HepG2 (cell line): Measurements from ENCODE around the gene RNF126. TPM values are rescaled to one million over a fixed set of nuclear protein-coding genes. Genes with fewer than 3 reads are reported as not detected.

ENCODE experiments used
- FOXO1 ChIP-seq: sonication (generic); formaldehyde crosslinking; IDR thresholded peaks from 2 replicates; pipeline ENCODE4 v1.4.0; 2020; ENCODE audit warnings: missing genetic modification reagents
- HMGXB3 ChIP-seq: sonication (generic); formaldehyde crosslinking; IDR thresholded peaks from 2 replicates; pipeline ENCODE4 v1.4.0; 2020; ENCODE audit warnings: missing genetic modification reagents, borderline replicate concordance
- MYC ChIP-seq: sonication (generic); formaldehyde crosslinking; IDR thresholded peaks from 2 replicates; pipeline ENCODE4 v1.9.0; 2021; ENCODE audit warnings: missing genetic modification reagents, borderline replicate concordance
- PRDM10 ChIP-seq: sonication (generic); formaldehyde crosslinking; IDR thresholded peaks from 2 replicates; pipeline ENCODE4 v1.4.0; 2020; ENCODE audit warnings: low read depth, missing genetic modification reagents
- RARA ChIP-seq: IDR thresholded peaks from 2 replicates; pipeline ENCODE4 v1.6.1; 2016; ENCODE audit warnings: missing genetic modification reagents, missing compliant biosample characterization
- RNF2 ChIP-seq: fragments of 450-650 bp; conservative IDR thresholded peaks from 2 replicates; pipeline ENCODE4 v1.6.1; 2016; ENCODE audit warnings: low read depth
- SYNCRIP ChIP-seq: fragments of 200-400 bp; formaldehyde crosslinking; IDR thresholded peaks from 2 replicates; pipeline ENCODE4 v1.6.1; 2018; ENCODE audit warnings: mild to moderate bottlenecking, low read depth, low read length; ENCODE audit not compliant: insufficient read depth
- TFDP2 ChIP-seq: sonication (generic); formaldehyde crosslinking; IDR thresholded peaks from 2 replicates; pipeline ENCODE4 v1.4.0; 2020; ENCODE audit warnings: missing genetic modification reagents
- ZBTB21 ChIP-seq: sonication (generic); formaldehyde crosslinking; IDR thresholded peaks from 2 replicates; pipeline ENCODE4 v1.4.0; 2020; ENCODE audit warnings: missing genetic modification reagents
- ZFAT ChIP-seq: sonication (generic); formaldehyde crosslinking; conservative IDR thresholded peaks from 2 replicates; pipeline ENCODE4 v1.8.1; 2023; ENCODE audit warnings: missing genetic modification reagents, inconsistent platforms
- ZNF230 ChIP-seq: sonication (generic); formaldehyde crosslinking; IDR thresholded peaks from 2 replicates; pipeline ENCODE4 v1.4.0; 2020; ENCODE audit warnings: mild to moderate bottlenecking, missing genetic modification reagents
- ZNF484 ChIP-seq: sonication (generic); formaldehyde crosslinking; IDR thresholded peaks from 2 replicates; pipeline ENCODE4 v1.5.1; 2020; ENCODE audit warnings: mild to moderate bottlenecking, low read depth, missing genetic modification reagents, borderline replicate concordance
- ZSCAN30 ChIP-seq: sonication (generic); formaldehyde crosslinking; IDR thresholded peaks from 2 replicates; pipeline ENCODE4 v1.5.0; 2020; ENCODE audit warnings: mild to moderate bottlenecking, missing genetic modification reagents
- ZSCAN31 ChIP-seq: sonication (generic); formaldehyde crosslinking; IDR thresholded peaks from 2 replicates; pipeline ENCODE4 v1.5.0; 2020; ENCODE audit warnings: low read depth, mild to moderate bottlenecking, missing genetic modification reagents
- polyA plus RNA-seq, 8 experiments: library from polyadenylated mRNA; depleted of rRNA in 3 of 8; stranded (reverse) in 7 of 8; unstranded in 1 of 8; fragments of >200 nt; fragmentation: Illumina TruSeq in 4 of 8; extraction: Trizol in 4 of 8; gene quantifications; 2 replicates each; pipeline versions ENCODE4 v1.2.1 to v1.2.3, GENCODE V29; 2011 to 2016; ENCODE audit warnings: low read depth in 4 of 8, missing spikeins in 1 of 8, mixed read lengths in 1 of 8; ENCODE audit not compliant: insufficient read depth in 1 of 8
- total RNA-seq, 5 experiments: library from RNA; depleted of rRNA; stranded (reverse); fragments of >200 nt; fragmentation: Illumina TruSeq; extraction: Trizol; gene quantifications; 2 replicates each; pipeline ENCODE4 v1.2.3, GENCODE V29; 2016; ENCODE audit warnings: low read depth in 1 of 5
- TF ChIP-seq, protein P1 (sequence below): IDR thresholded peaks from 2 replicates; pipeline ENCODE4 v1.6.1; 2012; ENCODE audit warnings: inconsistent platforms

The RNF126 gene
- total and polyA plus RNA-seq, 2 of the 13 experiments (the other 11 are each of a cell fraction or from before 2014, with no cell fraction given), result 23.2 to 34.0 TPM

- TF ChIP-seq PRDM10, result no peak
- TF ChIP-seq ZBTB21 (CRISPR knock-in tag), result 0 out of 2 replicates have a peak, but pooled peaks have one; percentile 5
- TF ChIP-seq RARA (CRISPR knock-in tag), result 0 out of 2 replicates have a peak, but pooled peaks have one; percentile 5
- TF ChIP-seq HMGXB3 (CRISPR knock-in tag), result no peak
- TF ChIP-seq ZSCAN31 (CRISPR knock-in tag), result peak; percentile 85; the same call in 1 of the 2 replicates
- TF ChIP-seq ZSCAN30 (CRISPR knock-in tag), result no peak
- TF ChIP-seq ZNF230 (CRISPR knock-in tag), result no peak
- TF ChIP-seq FOXO1, result peak; percentile 10; the same call in 1 of the 2 replicates
- TF ChIP-seq MYC (CRISPR knock-in tag), result no peak; the same call in 1 of the 2 replicates
- no peak for TF ChIP-seq ZFAT
- TF ChIP-seq SYNCRIP, result no peak
- TF ChIP-seq, protein P1, sequence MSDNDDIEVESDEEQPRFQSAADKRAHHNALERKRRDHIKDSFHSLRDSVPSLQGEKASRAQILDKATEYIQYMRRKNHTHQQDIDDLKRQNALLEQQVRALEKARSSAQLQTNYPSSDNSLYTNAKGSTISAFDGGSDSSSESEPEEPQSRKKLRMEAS, result peak; percentile 84
- TF ChIP-seq TFDP2 (CRISPR knock-in tag), result no peak; the same call in 1 of the 2 replicates
- TF ChIP-seq RNF2, result peak; percentile 84
- TF ChIP-seq ZNF484 (CRISPR knock-in tag), result no peak
Observed at GRCh38 chr19:680287-681028, 17.4 kb upstream of the RNF126 start (continued).
